ENCODE results near the gene EVC2.

DNA sequence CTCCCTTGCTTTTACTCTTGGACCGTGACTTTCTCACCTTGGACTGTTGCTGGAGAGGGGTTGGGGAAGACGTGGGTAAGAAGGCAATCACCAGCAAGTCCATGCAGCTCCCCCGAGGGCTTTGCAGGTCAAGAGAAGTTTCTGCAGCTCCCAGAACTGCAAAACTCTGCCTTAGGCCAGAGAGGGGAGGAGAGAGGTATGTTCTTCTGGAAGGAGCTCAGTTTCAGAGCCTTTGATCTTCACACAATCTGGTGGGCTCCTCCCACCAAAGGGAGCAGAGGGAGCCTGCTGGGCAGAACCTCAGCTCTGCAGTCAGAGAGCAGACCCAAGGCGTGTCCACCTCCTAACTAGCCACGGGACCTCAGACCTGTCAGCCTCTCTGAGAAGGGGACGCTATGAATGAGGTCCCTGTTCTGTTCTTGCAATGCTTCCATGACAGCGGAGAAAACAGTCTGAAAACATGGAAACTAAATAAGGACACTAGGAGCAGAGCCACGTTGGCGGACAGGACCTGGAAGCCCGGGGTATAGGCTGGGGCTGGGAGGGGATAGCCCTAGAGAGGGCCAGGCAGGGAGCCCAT lies 92.8 kb downstream of the EVC2 start:
- no peak for TF ChIP-seq TOX (CRISPR knock-in tag; IDR thresholded peaks at IDR 0.05; ENCODE audit: borderline replicate concordance)
- no peak for TF ChIP-seq CREB5 (CRISPR knock-in tag; IDR thresholded peaks at IDR 0.05; ENCODE audit: low read depth)
- TF ChIP-seq TCF4 (CRISPR knock-in tag; IDR thresholded peaks at IDR 0.05; ENCODE audit: borderline replicate concordance), result no peak
- TF ChIP-seq, protein P1, sequence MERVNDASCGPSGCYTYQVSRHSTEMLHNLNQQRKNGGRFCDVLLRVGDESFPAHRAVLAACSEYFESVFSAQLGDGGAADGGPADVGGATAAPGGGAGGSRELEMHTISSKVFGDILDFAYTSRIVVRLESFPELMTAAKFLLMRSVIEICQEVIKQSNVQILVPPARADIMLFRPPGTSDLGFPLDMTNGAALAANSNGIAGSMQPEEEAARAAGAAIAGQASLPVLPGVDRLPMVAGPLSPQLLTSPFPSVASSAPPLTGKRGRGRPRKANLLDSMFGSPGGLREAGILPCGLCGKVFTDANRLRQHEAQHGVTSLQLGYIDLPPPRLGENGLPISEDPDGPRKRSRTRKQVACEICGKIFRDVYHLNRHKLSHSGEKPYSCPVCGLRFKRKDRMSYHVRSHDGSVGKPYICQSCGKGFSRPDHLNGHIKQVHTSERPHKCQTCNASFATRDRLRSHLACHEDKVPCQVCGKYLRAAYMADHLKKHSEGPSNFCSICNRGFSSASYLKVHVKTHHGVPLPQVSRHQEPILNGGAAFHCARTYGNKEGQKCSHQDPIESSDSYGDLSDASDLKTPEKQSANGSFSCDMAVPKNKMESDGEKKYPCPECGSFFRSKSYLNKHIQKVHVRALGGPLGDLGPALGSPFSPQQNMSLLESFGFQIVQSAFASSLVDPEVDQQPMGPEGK (CRISPR knock-in tag; IDR thresholded peaks at IDR 0.05; ENCODE audit: borderline replicate concordance), result no peak
- TF ChIP-seq CSDC2 (CRISPR knock-in tag; IDR thresholded peaks at IDR 0.05), result no peak
- TF ChIP-seq, protein P2, sequence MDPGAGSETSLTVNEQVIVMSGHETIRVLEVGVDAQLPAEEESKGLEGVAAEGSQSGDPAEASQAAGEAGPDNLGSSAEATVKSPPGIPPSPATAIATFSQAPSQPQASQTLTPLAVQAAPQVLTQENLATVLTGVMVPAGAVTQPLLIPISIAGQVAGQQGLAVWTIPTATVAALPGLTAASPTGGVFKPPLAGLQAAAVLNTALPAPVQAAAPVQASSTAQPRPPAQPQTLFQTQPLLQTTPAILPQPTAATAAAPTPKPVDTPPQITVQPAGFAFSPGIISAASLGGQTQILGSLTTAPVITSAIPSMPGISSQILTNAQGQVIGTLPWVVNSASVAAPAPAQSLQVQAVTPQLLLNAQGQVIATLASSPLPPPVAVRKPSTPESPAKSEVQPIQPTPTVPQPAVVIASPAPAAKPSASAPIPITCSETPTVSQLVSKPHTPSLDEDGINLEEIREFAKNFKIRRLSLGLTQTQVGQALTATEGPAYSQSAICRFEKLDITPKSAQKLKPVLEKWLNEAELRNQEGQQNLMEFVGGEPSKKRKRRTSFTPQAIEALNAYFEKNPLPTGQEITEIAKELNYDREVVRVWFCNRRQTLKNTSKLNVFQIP (CRISPR knock-in tag; IDR thresholded peaks at IDR 0.05; ENCODE audit: borderline replicate concordance, low read depth), result no peak
- TF ChIP-seq, protein P3, sequence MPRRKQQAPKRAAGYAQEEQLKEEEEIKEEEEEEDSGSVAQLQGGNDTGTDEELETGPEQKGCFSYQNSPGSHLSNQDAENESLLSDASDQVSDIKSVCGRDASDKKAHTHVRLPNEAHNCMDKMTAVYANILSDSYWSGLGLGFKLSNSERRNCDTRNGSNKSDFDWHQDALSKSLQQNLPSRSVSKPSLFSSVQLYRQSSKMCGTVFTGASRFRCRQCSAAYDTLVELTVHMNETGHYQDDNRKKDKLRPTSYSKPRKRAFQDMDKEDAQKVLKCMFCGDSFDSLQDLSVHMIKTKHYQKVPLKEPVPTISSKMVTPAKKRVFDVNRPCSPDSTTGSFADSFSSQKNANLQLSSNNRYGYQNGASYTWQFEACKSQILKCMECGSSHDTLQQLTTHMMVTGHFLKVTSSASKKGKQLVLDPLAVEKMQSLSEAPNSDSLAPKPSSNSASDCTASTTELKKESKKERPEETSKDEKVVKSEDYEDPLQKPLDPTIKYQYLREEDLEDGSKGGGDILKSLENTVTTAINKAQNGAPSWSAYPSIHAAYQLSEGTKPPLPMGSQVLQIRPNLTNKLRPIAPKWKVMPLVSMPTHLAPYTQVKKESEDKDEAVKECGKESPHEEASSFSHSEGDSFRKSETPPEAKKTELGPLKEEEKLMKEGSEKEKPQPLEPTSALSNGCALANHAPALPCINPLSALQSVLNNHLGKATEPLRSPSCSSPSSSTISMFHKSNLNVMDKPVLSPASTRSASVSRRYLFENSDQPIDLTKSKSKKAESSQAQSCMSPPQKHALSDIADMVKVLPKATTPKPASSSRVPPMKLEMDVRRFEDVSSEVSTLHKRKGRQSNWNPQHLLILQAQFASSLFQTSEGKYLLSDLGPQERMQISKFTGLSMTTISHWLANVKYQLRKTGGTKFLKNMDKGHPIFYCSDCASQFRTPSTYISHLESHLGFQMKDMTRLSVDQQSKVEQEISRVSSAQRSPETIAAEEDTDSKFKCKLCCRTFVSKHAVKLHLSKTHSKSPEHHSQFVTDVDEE (CRISPR knock-in tag; IDR thresholded peaks at IDR 0.05), result no peak
- no peak for TF ChIP-seq RARB (CRISPR knock-in tag; IDR thresholded peaks at IDR 0.05)
- TF ChIP-seq ARNTL (CRISPR knock-in tag; IDR thresholded peaks at IDR 0.05; ENCODE audit: borderline replicate concordance, low read depth), result no peak
- TF ChIP-seq BACH2 (CRISPR knock-in tag; IDR thresholded peaks at IDR 0.05; ENCODE audit: borderline replicate concordance), result no peak
- TF ChIP-seq ZFP30 (CRISPR knock-in tag; IDR thresholded peaks at IDR 0.05), result no peak
- no peak for TF ChIP-seq ZNF565 (CRISPR knock-in tag; conservative IDR thresholded peaks at IDR 0.05; ENCODE audit: low read depth)

Data from SK-N-SH treated with all-trans-retinoic acid at 6 μM for 48 hours (cell line).